ENCODE measurements around the gene CSTF2T. TPM values are rescaled to one million over a fixed set of nuclear protein-coding genes. Genes with fewer than 3 reads are reported as not detected.

The CSTF2T gene
- total RNA-seq, 4 donors from 2014 or later, result 18.4 to 41.7 (median 23.3) TPM

DNA sequence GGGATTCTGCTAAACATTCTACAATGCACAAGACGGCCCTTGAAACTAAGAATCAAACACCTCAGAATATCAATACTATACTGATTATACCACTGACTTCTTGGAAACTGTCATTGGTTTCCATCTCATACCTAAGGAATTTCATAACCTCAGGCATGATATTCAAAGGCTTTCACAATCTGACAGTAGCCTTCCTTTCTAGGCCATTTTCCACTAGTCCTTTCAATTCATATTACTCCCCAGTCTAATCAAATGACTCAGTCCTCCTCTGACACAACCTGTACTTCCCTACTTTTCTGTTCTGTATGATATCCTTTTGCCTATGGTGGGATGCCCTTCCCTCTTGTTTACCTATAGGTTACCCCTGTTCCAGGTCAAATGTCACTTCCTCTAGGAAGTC is 48.3 kb downstream of the CSTF2T start:
- Histone ChIP-seq H3K36me3 (no peaks in the 10 kb centered on the region), H3K27ac (no peak overlapping the region), H3K4me3 (no peak overlapping the region), H3K27me3 (no peaks in the 10 kb centered on the region), H3K9me3 (no peaks in the 10 kb centered on the region), H3K4me1 (peaks cover 0 to 5% of the 10 kb centered on the region in 2 donors)
- intact Hi-C loops (cut with DNase I; ENCODE audit: low total_unique reads), result no loop called here
- TF ChIP-seq, protein P1, sequence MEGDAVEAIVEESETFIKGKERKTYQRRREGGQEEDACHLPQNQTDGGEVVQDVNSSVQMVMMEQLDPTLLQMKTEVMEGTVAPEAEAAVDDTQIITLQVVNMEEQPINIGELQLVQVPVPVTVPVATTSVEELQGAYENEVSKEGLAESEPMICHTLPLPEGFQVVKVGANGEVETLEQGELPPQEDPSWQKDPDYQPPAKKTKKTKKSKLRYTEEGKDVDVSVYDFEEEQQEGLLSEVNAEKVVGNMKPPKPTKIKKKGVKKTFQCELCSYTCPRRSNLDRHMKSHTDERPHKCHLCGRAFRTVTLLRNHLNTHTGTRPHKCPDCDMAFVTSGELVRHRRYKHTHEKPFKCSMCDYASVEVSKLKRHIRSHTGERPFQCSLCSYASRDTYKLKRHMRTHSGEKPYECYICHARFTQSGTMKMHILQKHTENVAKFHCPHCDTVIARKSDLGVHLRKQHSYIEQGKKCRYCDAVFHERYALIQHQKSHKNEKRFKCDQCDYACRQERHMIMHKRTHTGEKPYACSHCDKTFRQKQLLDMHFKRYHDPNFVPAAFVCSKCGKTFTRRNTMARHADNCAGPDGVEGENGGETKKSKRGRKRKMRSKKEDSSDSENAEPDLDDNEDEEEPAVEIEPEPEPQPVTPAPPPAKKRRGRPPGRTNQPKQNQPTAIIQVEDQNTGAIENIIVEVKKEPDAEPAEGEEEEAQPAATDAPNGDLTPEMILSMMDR (IDR thresholded peaks at IDR 0.05), result no peak
- no peak for TF ChIP-seq POLR2A (IDR thresholded peaks at IDR 0.05)
- DNase-seq, result no peak

DNA sequence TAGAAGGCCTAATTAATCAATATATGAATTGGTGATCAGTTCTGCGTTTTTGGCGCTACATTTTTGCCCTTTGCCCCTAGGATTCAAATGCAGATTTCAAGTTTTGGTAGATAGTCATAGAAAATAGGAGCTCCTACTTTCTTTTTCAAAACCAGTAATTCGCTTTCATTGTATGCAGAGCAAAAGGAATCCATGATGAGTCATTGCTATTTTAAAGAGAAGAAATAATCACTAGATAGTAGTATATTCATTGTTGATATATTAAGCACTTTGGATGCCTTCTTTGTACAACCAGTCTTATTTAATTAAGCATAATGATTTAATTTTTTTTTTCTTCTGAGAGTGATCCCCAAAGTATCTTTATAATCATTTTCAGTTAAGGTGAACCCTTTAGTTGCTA is 50.3 kb downstream of the CSTF2T start:
- no peaks in the 10 kb centered on the region for H3K27me3 ChIP-seq
- no peaks in the 10 kb centered on the region for H3K36me3 ChIP-seq
- H3K4me1 ChIP-seq, result no peaks in the 10 kb centered on the region
- H3K9me3 ChIP-seq, result no peaks in the 10 kb centered on the region
- TF ChIP-seq, protein P1 (IDR thresholded peaks at IDR 0.05), result no peak
- no peak for TF ChIP-seq POLR2A (IDR thresholded peaks at IDR 0.05)
- intact Hi-C loops (cut with DNase I; ENCODE audit: low total_unique reads), result no loop called here
- no peak overlapping the region for H3K4me3 ChIP-seq
- DNase-seq, result no peak
- H3K27ac ChIP-seq, result no peak overlapping the region
